TTC549 (cell line): ENCODE measurements around the gene LYPLA2.
"Not testable (repeated sequence)": the region's sequence is repeated elsewhere in the genome, so short reads cannot be mapped to it uniquely, and the experiment has no call there.

ENCODE experiments used
- FAIRE-seq: peaks from 2 replicates; lab custom pipeline; 2012; peaks lifted over from hg19 to GRCh38; lab: Jason Lieb, UNC

Gene LYPLA2

DNA sequence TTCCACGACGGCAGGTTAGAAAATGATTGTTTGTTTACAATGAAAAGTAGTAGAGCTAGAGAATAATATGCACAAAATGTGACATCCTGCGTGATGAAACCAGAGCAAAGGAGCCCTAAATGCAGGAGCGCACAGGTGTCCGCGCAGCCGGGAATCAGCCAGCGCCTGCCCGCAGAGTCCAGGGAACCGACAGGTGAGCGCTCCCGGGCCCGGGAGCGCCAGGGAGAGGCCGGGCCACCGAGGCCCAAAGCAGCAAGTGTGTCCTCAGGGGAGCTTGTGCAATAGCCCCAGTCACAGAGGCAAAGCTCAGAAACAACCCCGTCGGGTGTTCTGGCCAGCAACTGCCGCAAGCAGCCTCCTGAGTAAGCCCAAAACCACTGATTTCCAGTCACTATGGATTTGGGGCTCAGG is 10.4 kb downstream of the LYPLA2 start:
- no peak for FAIRE-seq

DNA sequence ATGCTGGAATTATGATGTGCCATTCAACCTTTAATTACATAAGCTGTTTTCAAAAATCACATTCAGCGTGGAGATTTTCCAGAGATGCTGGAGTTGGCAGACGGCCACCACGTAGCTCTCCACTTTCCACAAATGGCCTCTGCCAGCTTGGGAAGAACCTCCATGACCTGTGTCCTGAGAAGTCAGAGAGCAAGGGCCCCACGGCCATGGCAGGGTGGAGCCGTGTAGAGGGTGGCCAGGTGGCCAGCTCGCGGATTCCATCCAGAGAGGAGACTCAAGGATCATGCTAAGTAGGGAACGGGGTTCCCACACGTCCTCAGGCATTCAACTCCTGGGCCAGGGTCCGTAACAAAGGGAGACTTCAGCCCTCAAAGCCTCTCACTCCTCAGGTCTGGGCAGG is 10.9 kb downstream of the LYPLA2 start:
- no peak for FAIRE-seq

DNA sequence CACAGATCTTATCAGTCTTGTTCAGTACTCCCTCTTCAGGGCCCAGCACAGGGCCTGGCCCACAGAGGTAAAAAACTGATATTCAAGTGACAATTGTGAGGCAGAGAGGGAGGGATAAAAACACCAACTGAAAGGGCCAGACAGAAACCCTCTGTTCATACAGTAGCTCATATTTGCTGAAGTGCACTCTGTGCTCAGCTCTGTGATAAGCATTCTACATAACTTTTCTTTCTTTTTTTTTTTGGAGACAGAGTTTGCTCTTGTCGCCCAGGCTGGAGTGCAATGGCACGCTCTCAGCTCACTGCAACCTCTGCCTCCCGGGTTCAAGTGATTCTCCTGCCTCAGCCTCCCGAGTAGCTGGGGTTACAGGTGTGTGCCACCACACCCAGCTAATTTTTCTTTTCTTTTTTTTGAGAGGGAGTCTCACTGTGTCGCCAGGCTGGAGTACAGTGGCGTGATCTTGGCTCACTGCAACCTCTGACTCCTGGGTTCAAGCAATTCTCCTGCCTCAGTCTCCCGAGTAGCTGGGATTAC is 11.9 kb downstream of the LYPLA2 start:
- FAIRE-seq: not testable (repeated sequence)

DNA sequence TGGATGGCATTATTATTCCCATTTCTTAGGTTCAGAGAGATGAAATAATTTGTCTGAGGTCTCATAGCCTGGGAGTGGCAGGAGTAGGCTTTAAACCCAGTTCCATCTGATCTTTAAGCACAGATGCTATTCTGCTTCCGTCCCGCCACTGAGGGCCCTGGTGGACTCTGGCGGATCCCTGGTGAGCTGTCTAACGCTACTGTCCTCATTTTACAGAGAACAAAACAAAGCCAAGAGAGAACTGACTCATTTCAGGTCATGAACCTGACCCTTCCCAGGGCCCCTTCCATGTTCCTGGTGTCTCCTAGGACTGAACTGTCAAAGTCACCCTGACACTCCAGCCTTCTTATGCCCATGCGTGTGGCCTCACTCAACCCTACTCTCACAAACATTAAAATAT is 12.7 kb downstream of the LYPLA2 start:
- FAIRE-seq: no peak

DNA sequence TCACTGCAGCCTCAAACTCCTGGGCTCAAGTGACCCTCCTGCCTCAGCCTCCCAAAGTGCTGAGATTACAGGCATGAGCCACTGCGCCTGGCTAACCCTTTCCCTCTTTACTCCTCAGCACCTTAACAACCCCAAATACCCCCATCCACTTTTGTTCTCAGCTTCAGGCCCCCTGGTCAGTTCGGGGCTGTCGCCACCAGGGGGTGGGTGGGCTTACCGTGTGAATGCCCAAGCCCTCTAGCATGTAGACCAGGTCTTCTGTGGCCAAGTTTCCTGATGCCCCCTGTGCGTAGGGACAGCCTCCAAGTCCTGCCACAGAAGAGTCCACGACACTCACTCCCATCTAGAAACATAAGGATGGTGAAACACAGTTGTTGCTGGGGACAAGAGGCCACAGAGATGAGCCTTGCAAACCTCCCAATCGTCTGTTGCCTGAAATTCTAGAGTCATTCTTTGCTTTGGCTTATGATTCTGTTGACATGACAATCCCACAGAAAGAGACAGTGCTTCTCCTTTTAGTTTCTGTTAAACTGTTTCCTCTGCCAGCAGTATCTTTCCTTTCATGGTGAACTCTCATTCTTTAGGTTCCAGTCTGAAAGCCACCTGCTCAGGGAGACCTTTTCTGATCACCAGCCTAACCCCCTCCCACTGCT is 13.4 kb downstream of the LYPLA2 start:
- FAIRE-seq: no peak

DNA sequence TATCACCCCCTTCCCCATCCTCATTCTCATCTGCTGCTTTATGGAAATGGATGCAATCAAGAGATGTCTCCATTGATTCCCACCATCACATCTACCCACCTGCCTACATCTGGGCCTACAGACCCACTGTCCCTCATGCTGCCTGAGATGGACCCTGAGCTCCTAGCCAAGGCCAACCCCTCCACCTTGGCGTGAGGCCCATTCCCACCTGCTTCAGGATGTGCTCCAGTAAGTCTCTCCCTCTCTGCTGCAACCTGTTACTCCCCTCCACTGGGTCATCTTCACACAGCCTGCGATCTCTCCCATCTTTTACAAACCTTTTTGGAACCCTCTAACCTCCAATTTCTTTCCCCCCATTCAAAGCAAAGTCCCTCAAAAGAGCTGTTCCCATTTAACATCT is 14.1 kb downstream of the LYPLA2 start:
- no peak for FAIRE-seq

DNA sequence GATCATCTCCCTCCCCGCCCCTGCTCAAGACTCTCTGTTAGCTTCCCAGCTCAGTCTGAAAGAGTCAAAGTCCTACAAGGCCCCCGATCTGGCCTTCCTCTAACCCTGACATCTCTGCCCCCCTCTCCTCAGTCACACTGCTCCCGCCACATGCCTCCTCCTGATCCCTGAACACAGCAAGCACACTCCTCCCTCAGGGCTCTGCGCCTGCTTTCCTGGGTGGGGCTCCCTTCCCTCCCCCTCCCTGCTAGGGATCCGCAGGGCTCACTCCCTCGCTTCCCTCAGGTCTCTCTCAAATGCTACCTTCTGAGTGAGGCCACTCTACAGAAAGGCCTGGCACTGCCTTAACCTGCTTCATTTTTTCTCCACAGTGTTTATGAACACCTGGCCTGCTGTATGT is 15.3 kb downstream of the LYPLA2 start:
- no peak for FAIRE-seq

DNA sequence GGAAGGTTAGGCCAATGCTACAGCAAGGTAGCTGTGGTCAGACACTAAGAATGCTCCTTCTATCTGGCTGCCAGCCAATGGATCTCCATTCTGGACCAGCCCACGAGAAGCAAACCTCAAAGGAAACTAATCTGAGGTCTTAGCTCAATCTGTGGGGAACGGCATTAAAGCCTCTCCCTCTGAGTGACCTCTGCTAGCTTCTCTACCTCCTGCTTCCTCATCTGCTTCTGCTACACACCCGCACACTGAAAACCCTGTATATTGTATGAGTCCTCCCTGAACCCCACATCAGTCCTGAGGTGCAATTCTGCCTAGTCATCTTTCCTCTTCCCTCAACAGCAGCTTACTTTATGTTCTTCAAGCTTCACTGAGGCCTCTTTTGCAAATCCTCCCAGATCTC is 16.5 kb downstream of the LYPLA2 start:
- no peak for FAIRE-seq

DNA sequence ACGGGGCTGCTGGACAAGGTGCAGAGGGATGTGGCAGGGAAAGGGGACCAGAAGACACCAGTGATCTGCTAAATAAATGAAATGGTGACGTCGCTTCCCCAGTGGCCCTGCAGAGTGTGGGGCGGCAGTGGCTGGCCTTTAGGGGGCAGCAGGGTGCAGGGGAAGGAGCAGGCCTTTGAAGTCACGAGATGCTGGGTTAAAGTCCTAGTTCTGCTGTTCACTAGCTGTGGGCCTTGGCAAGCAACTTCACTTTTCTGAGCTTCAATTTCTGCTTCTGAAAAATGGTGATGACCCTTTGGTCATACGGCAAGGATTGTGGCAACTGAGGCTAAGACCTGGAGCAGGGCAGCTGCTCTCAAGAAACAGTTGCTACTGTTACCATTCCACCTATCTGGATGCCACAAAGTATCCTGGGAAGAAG is 18.8 kb downstream of the LYPLA2 start:
- FAIRE-seq: no peak

DNA sequence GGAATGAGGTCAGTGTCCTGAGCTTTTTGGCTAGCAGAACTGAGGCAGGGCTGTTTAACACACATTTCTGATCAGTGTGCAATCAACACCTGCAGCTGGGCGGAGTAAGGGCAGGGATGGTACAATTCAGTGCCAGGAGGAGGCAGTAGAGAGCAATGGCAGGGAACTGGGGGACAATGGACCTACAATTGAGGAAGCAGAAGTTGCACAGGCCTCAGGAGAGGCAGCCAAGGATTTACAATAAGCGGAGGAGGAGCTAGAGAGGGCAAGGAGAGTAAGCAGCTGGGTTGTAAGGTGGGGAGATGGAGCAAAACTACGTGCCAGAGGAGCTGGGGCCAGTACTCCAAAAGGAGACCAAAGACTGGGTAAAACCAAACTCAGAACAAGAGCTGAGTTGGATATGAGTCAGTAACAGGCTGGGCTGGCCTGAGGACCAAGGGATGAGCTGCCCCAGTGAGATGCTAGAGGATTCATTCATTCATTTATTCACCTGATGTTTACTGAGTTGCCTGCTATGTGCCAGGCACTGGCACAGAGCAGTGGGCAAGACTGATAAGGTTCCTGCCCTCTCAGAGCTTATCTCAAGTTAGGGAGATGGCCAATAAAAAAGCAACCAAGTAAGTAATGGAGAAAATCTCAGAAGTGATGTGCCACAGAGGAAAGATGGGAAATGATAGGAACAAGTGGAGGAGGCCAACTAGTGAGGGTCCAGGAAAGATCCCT is 20.0 kb downstream of the LYPLA2 start:
- no peak for FAIRE-seq

DNA sequence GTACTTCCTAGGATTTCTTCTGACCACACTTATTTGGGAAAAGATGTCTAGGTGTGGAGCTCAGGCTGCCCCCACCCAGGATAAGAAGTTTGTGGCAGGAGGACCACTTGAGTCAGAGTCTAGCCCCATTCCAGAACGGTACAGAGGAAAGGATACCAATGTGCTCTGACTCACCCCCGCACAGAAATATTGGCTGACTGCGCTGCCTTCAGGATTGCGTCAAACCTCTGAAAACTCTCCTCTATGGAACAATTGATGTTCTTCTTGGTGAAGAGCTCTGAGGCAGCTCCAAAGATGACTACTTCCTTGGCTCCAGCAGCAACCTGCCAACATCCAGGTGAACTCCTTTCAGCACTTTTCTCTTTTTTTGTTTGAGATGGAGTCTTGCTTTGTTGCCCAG is 23.1 kb downstream of the LYPLA2 start:
- no peak for FAIRE-seq

DNA sequence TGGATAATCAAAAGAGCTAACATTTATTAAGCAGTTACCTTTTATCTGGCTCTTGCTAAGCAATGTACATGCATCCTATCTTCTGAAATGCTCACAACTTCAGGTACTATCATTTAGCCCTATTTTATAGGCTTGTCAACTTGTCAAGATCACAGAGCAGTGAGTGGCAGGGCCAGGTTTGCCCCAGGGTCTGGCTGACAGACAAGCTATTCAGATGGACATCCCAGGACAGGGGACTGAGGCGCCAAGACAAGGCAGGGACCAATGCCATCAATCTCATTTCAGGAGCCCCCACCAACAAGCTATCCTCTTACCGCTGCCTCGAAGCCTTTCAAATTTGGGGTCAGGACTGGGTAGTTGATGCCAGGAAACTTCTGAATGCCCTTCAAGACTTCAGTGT is 25.4 kb downstream of the LYPLA2 start:
- no peak for FAIRE-seq

DNA sequence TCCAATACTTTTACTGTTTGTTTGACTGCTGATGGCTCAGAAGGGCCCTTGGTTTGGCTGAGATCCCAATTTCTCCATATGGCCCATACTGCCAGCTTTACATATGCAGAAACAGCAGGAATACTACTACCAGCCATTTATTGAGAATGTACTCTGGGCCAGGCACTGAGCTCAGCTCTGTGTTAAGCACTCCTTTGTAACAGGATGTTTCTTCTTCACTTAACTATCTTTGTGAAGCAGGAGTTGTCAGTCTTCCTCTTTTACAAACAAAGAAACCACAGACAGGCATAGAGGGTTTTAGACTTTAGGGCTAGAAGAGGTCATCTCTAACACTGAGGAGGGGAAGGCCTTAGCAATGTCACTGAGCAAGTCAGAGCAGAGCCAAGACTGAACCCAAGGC is 26.0 kb downstream of the LYPLA2 start:
- no peak for FAIRE-seq

DNA sequence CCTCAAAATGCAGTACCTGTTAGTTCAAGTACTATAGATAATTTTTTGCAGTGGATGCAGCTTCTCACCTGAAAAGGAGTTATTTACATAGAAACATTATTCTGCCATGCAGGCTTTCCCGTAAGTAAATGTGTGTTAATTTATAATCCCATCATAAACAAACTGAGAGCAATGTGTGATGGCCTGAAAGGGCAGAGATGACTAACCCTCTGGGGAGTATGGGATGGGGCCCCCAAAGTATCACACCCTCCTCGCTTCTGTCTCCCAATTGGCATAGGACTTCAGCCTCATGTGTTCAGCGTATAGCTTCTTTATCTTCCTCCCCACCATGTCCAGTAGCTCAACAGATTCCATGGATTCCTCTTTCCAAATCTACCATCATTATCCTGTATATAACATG is 26.7 kb downstream of the LYPLA2 start:
- no peak for FAIRE-seq

DNA sequence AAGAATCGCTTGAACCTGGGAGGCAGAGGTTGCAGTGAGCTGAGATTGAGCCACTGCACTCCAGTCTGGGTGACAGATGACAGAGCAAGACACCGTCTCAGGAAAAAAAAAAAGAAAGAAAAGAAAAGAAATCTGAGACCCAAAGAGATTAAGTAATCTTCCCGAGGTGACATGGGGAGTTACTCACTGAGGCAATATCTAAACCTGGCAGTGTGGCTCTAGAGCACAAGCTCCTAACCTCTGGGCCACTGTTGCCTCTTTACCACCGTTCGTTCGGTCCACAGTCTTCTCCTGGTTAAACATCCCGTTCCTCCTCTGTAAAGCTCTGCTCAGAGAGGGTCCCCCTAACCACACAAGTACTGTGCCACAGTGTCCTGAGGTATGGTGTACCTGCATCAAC is 32.8 kb downstream of the LYPLA2 start:
- no peak for FAIRE-seq

DNA sequence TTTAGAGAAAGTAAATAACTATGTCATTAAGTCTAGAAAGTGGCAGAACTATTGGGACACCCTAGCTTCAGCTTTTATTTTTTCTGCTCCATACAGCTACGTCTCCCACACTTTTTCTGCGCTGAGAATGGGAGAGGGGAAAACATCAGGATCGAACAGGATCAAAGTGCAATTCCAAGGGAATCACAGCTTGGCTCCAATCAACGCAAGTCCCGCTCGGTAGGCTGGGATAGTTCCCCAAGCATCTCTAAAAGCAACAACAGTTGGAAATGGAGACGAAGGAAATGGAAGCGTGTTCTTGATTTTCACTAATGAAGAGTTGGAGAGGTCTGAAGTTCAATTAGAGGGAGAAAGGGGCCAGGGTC is 33.7 kb downstream of the LYPLA2 start:
- no peak for FAIRE-seq

DNA sequence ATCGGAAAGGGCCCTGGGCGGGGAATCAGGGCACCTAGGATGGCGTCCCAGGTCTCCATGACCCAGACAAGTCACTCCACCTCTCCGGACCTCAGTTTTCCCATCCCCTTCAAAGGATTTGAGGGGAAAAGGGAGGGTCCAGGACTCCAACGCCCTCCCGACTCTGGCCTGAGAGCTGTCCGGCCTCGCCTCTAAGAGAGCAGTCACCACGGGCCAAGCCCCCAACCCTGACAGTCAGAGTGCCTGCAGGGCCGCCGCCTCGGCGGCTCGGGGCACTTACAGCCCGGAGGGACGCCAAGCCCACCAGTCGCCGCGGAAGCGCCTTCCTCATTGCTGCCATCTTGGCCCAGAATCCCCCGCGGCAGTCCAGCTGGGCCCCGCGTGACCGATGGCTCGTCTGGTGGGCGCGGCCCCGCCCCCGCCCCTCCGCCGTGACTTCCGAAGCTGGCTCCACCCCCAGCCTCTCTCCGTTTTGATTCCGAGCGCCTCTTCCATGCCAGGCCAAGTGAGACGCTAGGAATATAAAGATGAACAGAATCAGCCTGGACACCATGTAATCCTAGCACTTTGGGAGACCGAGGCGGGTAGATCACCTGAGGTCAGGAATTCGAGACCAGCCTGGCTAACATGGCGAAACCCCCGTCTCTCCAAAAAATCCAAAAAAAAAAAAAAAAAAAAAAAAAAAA is 34.3 kb downstream of the LYPLA2 start, which contains the start of gene HMGCL:
HMGCL (minus strand) TSS at position 354 of the 686 bp plus-strand sequence; CDS start at position 340, 14 bp downstream.
- peak; percentile 40 for FAIRE-seq

DNA sequence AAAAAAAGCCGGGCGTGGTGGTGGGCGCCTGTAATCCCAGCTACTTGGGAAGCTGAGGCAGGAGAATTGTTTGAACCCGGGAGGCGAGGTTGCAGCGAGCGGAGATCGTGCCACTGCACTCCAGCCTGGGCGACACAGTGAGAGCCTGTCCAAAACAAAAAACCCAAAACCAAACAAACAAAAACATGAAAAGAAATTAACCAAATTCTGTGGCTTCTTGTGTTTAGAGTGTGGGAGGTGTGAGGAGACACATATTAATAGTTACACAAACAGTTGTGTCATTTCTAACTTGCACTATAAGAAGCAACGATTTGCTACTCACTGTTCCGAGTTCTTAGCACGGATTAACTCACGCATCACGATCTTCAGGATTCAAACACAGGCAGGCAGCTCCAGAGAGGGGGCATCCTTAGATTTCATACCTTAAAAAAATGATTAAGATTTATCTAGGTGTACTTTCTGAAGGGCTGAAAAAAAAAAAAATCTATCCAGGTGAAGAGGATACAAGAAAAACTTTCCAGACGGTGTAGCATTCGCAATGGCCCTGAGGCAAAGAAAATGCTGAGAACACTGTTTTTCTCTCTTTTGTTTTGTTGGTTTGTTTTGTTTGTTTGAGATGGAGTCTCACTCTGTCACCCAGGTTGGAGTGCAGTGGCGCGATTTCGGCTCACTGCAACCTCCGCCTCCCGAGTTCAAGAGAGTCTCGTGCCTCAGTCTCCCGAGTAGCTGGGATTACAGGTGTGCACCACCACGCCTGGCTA is 35.0 kb downstream of the LYPLA2 start:
- FAIRE-seq: no peak

DNA sequence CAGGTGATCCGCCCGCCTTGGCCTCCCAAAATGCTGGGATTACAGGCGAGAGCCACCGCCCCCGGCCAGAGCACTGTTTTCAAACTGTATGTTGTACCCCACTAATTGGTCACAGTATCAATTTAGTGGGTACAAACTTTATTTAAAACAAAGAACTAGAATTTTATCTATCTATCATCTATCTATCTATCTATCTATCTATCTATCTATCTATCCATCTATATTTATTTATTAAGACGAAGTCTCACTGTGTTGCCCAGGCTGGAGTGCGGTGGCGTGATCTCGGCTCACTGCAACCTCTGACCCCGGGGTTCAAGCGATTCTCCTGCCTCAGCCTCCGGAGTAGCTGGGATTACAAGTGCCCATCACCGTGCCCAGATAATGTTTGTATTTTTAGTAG is 35.6 kb downstream of the LYPLA2 start:
- not testable (repeated sequence) for FAIRE-seq

DNA sequence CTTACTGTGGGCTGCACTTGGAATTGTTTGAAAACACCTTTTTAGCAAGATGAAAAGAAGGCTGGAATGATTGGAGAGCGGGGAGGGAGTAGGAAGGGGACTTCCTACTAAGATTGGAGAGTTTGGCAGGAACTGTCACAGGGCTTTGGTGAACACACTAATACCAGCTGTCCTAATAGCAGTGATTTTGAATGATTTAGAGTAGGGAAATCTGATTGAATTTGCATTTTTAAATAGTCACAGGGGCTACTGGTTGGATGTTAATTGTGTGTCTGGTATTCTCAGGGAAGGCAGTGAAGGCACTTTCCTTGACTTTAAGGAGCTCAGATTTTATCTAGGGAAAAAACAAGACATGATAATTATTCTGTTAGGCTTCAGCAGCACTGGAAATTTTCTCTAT is 36.8 kb downstream of the LYPLA2 start:
- FAIRE-seq: no peak

DNA sequence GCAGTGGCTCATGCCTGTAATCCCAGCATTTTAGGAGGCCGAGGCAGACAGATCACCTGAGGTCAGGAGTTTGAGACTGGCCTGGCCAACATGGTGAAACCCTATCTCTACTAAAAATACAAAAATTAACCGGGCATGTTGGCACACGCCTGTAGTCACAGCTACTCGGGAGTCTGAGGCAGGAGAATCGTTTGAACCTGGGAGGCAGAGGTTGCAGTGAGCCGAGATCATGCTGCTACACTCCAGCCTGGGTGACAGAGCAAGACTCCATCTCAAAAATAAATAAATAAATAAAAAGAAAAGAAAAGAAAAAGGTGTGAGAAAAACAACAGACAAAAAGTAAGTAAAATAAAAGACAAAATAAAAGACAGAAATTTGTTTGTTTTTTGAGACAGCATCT is 43.2 kb downstream of the LYPLA2 start:
- FAIRE-seq: not testable (repeated sequence)

DNA sequence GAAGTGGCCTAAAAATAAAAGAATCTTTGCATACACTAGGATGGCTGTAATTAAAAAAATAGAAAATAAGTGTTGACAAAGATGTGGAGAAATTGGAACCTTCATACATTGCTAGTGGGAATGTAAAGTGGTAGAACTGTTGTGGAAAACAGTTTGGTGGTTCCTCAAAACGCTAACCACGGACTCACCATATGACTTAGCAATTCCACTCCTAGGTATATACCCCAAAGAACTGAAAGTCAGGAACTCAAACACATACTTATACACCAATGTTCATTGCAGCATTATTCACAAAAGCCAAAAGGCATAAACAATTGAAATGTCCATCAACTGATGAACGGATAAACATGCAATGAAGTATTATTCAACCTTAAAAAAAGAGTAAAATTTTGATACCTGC is 45.1 kb downstream of the LYPLA2 start:
- no peak for FAIRE-seq

DNA sequence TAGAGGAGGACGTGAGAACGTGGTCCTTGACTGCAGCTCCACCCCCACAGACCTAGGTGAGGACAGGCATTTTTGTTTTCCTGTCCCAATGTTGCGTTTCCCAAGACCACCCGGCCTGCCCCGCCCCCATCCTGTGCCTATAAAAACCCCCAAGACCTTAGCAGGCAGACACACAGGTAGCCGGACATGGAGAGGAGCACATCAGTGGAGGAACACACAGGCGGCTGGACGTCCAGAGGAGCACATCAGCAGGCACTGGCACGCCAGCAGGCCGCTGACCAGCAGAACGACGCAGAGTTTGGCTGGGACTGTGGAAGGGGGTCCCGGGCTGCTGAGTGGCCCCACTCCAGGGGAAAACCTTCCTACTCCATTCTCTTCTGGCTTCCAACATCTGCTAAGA is 47.0 kb downstream of the LYPLA2 start:
- FAIRE-seq: no peak
